HUES6 (cell line): ENCODE data around the gene VCAM1.

Experiments
- H3K27ac ChIP-seq: 2 replicates; pipeline ENCODE4 v1.7.0; 2013; ENCODE audit warnings: low read depth, mild to moderate bottlenecking, low read length, inconsistent platforms
- H3K27me3 ChIP-seq: 2 replicates; pipeline ENCODE4 v1.6.1; 2013; ENCODE audit warnings: low read length; ENCODE audit not compliant: control insufficient read depth, insufficient read depth
- H3K36me3 ChIP-seq: 2 replicates; pipeline ENCODE4 v1.6.1; 2013; ENCODE audit warnings: low read length; ENCODE audit not compliant: control insufficient read depth, insufficient read depth
- H3K4me1 ChIP-seq: 2 replicates; pipeline ENCODE4 v1.6.1; 2013; ENCODE audit warnings: low read length; ENCODE audit not compliant: control insufficient read depth, insufficient read depth
- H3K4me3 ChIP-seq: 2 replicates; pipeline ENCODE4 v1.5.1; 2013; ENCODE audit warnings: low read depth, low read length
- H3K9ac ChIP-seq: one replicate; pipeline ENCODE4 v1.6.1; 2013; ENCODE audit warnings: mild to moderate bottlenecking, low read length
- H3K9me3 ChIP-seq: 2 replicates; pipeline ENCODE4 v1.6.1; 2013; ENCODE audit warnings: low read depth, low read length; ENCODE audit not compliant: control insufficient read depth, insufficient read depth

The VCAM1 gene, protein sequence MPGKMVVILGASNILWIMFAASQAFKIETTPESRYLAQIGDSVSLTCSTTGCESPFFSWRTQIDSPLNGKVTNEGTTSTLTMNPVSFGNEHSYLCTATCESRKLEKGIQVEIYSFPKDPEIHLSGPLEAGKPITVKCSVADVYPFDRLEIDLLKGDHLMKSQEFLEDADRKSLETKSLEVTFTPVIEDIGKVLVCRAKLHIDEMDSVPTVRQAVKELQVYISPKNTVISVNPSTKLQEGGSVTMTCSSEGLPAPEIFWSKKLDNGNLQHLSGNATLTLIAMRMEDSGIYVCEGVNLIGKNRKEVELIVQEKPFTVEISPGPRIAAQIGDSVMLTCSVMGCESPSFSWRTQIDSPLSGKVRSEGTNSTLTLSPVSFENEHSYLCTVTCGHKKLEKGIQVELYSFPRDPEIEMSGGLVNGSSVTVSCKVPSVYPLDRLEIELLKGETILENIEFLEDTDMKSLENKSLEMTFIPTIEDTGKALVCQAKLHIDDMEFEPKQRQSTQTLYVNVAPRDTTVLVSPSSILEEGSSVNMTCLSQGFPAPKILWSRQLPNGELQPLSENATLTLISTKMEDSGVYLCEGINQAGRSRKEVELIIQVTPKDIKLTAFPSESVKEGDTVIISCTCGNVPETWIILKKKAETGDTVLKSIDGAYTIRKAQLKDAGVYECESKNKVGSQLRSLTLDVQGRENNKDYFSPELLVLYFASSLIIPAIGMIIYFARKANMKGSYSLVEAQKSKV

DNA sequence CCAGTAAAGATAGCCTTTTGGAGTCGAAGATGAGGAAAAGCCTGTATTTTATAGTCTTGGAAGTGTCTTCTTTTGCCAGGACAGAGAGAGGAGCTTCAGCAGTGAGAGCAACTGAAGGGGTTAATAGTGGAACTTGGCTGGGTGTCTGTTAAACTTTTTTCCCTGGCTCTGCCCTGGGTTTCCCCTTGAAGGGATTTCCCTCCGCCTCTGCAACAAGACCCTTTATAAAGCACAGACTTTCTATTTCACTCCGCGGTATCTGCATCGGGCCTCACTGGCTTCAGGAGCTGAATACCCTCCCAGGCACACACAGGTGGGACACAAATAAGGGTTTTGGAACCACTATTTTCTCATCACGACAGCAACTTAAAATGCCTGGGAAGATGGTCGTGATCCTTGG lies at the start of gene VCAM1:
Gene VCAM1, plus strand, starts transcription at position 253 of the 400 bp plus-strand sequence. Its CDS starts 119 bp downstream, at position 372.
- H3K27me3 ChIP-seq: no peaks in the 10 kb centered on the region
- H3K9ac ChIP-seq: no peak within 1 kb of the TSS
- no peaks in the 10 kb centered on the region for H3K36me3 ChIP-seq
- H3K9me3 ChIP-seq: no peaks in the 10 kb centered on the region
- no peak within 1 kb of the TSS for H3K27ac ChIP-seq
- H3K4me1 ChIP-seq: no peaks in the 10 kb centered on the region; the same call in 1 of the 2 replicates
- no peak within 1 kb of the TSS for H3K4me3 ChIP-seq

DNA sequence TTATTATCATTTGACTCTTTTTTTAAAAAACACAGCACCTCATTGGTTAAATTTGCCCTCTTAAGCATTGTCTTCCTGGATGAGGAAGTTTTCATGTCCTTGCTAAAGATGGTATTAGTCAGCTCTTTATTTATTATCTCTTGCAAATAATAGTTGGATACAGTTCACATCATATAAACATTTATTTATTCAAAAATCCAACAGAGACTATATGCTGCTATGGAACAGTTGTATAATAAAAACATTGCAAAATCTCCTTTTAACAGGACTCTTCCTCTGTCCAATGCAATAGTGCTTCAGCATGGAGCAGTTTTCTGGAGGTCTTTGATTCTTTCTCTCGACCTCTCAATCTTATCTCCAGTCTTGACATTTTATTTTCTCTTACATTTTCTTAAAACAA lies 49.5 kb upstream of the VCAM1 start:
- no peaks in the 10 kb centered on the region for H3K27me3 ChIP-seq
- H3K4me3 ChIP-seq: no peak overlapping the region

DNA sequence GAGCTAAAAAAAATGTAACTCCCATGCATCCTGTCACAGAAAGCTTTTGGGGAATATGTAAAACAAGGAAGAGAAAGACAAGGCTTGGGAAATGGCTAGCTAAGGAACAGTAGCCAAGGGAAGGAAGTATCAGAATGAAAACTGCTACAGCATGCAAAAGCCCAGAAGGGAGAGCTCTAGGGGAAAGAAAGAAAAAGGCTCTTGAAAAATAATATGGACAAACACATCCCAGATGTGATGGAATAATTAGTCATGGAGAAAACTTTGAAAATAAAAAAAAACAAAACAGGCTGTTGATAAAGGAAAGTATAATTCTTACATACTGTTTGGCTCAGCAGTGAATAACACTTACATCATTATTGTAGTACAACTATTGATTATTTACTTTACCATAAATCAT lies 47.9 kb upstream of the VCAM1 start:
- Histone ChIP-seq H3K27ac (no peak overlapping the region), H3K27me3 (no peaks in the 10 kb centered on the region), H3K4me1 (no peaks in the 10 kb centered on the region), H3K9me3 (peaks cover 8% of the 10 kb centered on the region; the same call in 1 of the 2 replicates), H3K36me3 (no peaks in the 10 kb centered on the region), H3K9ac (no peak overlapping the region), H3K4me3 (no peak overlapping the region)

More for the DNA sequence above, 49.5 kb upstream of the VCAM1 start:
- Histone ChIP-seq H3K9me3 (peaks cover 8% of the 10 kb centered on the region; the same call in 1 of the 2 replicates), H3K27ac (no peak overlapping the region), H3K9ac (no peak overlapping the region), H3K36me3 (no peaks in the 10 kb centered on the region), H3K4me1 (no peaks in the 10 kb centered on the region)

DNA sequence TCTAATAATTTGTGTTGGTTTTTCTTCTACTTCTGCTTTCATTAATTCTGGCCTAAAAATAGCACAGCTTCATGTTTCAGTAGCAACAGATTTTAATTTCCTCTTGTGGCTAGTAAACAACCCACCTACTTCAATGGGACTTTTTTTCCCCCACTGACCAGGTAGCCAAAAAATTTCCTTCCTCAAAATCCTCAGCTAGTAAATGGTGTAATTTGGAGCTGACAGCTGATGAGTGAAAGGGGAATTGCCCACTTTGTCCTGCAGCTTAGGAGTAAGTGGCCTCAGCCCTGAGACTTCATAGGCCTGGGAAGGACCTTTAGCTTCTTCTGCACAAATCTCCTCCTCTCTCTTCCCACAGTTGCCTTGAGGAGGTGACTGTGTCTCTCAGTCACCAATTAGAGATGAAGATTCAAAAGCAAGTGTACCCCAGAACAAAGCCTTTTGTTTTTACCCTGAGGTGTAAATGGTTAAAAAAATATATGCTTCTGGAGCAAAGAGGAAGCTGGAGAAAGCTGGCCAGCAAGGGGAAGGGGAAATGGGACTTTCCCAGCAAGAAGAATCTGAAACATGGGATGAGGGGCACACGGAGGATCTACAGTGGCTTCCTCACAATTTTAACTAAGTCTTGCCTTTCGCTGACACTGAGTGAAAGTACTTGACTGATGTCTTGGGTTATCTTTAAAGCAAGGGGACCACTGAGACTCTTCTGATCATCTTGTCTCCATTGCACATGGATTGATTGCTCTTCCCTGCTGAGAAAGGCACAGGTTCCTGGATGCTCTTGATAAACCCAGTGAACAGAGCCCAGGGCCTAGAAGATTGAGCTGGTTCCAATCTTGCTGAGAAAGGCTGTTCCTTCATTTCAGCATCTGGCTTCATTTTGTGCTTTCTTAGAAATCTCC lies 35.8 kb upstream of the VCAM1 start:
- no peaks in the 10 kb centered on the region for H3K4me1 ChIP-seq
- no peak overlapping the region for H3K27ac ChIP-seq
- no peaks in the 10 kb centered on the region for H3K9me3 ChIP-seq
- no peak overlapping the region for H3K4me3 ChIP-seq
- no peaks in the 10 kb centered on the region for H3K36me3 ChIP-seq
- no peak overlapping the region for H3K9ac ChIP-seq
- H3K27me3 ChIP-seq: no peaks in the 10 kb centered on the region

DNA sequence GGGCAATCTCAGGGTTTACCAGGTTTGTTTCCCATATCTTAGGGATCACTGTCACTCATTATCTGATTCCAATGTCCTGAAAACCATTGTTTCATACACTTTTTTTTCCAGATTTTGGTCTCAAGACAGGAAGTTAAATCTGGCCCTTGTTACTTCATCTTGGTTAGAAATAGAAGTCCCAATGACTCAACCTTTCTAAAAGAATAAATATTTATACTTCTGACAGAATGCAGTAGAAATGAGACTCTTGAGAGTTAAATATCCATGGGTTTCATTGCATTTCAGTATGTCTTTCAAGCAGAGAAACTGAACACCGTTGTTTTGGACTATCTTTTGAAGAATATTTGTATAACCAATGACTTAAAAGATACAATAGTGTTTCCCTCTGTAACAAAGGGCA lies 19.8 kb upstream of the VCAM1 start:
- Histone ChIP-seq H3K9me3 (0 out of 2 replicates have a peak, but pooled peaks cover under 1% of the 10 kb centered on the region), H3K9ac (no peak overlapping the region), H3K27me3 (no peaks in the 10 kb centered on the region), H3K27ac (no peak overlapping the region), H3K4me1 (no peaks in the 10 kb centered on the region), H3K4me3 (no peak overlapping the region), H3K36me3 (no peaks in the 10 kb centered on the region)

DNA sequence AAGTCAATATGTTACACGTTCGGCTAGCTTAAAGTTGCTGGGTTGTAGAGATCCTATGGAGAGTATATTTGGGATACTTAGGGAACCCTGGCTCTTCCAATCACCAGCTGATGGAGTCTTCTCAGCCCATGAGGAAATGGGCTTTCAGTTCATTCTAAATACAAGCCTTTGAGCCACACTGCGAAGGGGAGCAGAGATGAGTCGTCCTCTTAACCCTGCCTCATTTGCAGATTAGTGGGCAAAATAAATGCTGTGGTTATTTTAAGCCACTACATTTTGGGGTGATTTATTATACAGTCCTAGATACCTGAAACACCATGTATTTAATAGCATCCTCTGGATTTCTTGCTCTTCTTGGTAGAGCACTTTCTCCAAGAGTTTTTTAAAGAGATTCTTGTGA lies 19.0 kb upstream of the VCAM1 start:
- Histone ChIP-seq H3K4me3 (no peak overlapping the region), H3K27ac (no peak overlapping the region), H3K4me1 (no peaks in the 10 kb centered on the region), H3K9me3 (no peaks in the 10 kb centered on the region), H3K27me3 (no peaks in the 10 kb centered on the region), H3K9ac (no peak overlapping the region), H3K36me3 (no peaks in the 10 kb centered on the region)

DNA sequence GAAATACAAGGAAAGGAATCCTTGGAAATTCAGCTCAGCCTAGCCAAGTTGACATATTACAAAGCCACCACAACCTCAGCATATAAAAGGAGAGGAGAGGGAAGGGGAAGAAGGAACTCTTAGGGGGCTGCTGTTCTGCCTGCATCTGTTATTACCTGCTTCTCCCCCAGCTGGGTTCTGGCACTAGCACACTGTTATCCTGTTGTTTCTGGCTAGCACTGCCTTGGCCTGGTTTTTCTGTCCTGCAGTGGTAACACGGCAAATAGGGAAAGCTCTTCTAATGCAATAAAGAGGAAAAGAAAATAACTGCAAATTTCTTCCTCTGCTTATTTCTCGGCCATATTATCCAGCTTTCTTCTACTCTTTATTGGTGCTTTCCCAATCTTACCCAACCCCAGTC lies 16.5 kb upstream of the VCAM1 start:
- Histone ChIP-seq H3K9me3 (no peaks in the 10 kb centered on the region), H3K4me3 (no peak overlapping the region), H3K4me1 (no peaks in the 10 kb centered on the region), H3K27me3 (no peaks in the 10 kb centered on the region), H3K36me3 (no peaks in the 10 kb centered on the region), H3K9ac (no peak overlapping the region), H3K27ac (no peak overlapping the region)

DNA sequence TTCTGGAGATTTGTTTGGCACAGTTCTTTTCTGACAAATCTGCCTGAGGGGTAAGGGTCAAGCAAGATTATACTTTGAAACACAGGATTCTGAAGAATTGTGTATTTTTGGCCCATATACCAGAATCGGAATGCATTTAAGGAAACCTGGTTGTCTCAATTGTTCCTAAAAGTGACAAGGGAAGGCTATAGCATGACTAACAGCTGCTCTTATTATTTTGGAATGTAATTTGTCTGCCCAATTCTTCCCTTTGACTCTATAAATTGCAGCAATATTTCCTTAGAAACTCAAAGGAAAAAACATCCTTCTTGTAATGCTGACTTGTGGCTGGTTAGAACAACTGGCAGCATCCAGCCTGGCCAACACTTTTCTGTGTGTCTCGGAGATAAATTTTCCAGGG lies 15.8 kb upstream of the VCAM1 start:
- H3K4me3 ChIP-seq: no peak overlapping the region
- no peaks in the 10 kb centered on the region for H3K4me1 ChIP-seq
- H3K36me3 ChIP-seq: no peaks in the 10 kb centered on the region
- H3K27me3 ChIP-seq: no peaks in the 10 kb centered on the region
- no peaks in the 10 kb centered on the region for H3K9me3 ChIP-seq
- H3K9ac ChIP-seq: no peak overlapping the region
- H3K27ac ChIP-seq: no peak overlapping the region

DNA sequence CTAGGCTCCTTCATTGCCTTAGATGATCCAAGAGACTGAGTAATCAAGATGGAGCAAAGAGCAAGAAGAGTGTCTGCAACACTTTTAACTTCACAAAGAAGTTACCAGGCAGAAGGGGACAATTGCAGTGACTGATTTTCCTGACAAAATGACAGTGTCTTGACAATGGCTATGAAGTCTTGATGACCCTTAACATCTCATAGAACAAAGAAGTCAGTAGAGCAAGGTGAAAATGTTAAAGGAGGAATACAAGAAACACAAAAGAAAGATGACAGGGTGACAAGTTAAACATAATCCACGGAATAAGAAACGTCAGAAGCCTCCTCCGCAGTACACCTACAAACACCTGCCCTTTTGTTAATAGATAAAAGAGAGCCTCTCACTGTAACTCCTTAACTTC lies 15.1 kb upstream of the VCAM1 start:
- no peak overlapping the region for H3K9ac ChIP-seq
- no peaks in the 10 kb centered on the region for H3K9me3 ChIP-seq
- H3K36me3 ChIP-seq: no peaks in the 10 kb centered on the region
- H3K4me3 ChIP-seq: no peak overlapping the region
- no peak overlapping the region for H3K27ac ChIP-seq
- no peaks in the 10 kb centered on the region for H3K4me1 ChIP-seq
- H3K27me3 ChIP-seq: no peaks in the 10 kb centered on the region

DNA sequence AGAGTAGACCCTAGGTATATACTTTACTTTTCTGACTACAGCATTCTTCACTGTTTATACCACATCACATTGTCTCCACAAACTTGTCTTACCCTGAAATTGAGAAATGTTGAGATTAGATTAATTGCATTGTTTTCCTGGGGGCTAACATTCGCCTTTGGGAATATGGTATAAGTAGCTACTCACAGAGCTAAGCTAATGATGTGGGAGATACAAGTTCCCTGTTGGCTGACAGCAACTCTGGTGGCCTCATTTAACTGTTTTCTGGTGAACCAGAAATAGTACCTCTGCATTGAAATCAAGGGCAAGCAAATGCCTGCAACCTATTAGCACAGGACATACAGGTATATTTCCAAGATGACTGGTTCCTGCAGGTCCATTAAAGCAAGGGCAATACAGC lies 13.2 kb upstream of the VCAM1 start:
- no peaks in the 10 kb centered on the region for H3K9me3 ChIP-seq
- H3K4me1 ChIP-seq: no peaks in the 10 kb centered on the region
- H3K4me3 ChIP-seq: no peak overlapping the region
- H3K9ac ChIP-seq: no peak overlapping the region
- no peaks in the 10 kb centered on the region for H3K27me3 ChIP-seq
- H3K36me3 ChIP-seq: no peaks in the 10 kb centered on the region
- no peak overlapping the region for H3K27ac ChIP-seq
